Endothelial cell of umbilical vein (primary cell): ENCODE data around the gene C12orf76.

ENCODE experiments used
- CTCF ChIP-seq, 2 donors: IDR thresholded peaks; 1 replicate in 1 of 2; 2 replicates in 1 of 2; pipeline ENCODE4 v1.5.1; 2011; ENCODE audit warnings: low read length in 2 of 2, mild to moderate bottlenecking in 2 of 2, moderate library complexity in 2 of 2, control low read depth in 1 of 2, inconsistent platforms in 1 of 2, low read depth in 1 of 2; ENCODE audit not compliant: insufficient read depth in 1 of 2; ENCODE audit errors: extremely low read depth in 1 of 2
- EZH2 ChIP-seq: IDR thresholded peaks from 2 replicates; pipeline ENCODE4 v1.6.1; 2012; ENCODE audit warnings: borderline replicate concordance, low read depth, mild to moderate bottlenecking, moderate library complexity, low read length, inconsistent platforms; ENCODE audit not compliant: severe bottlenecking
- FOS ChIP-seq: IDR thresholded peaks from 2 replicates; pipeline ENCODE4 v1.6.1; 2011; ENCODE audit warnings: mild to moderate bottlenecking, low read length, moderate library complexity, borderline replicate concordance; ENCODE audit not compliant: insufficient read depth
- JUN ChIP-seq: IDR thresholded peaks from 2 replicates; pipeline ENCODE4 v1.6.1; 2011; ENCODE audit warnings: borderline replicate concordance, low read depth; ENCODE audit not compliant: insufficient read length, insufficient read depth
- MAX ChIP-seq: IDR thresholded peaks from 2 replicates; pipeline ENCODE4 v1.6.1; 2011; ENCODE audit not compliant: insufficient read depth, insufficient read length
- POLR2A ChIP-seq: IDR thresholded peaks from 2 replicates; pipeline ENCODE4 v1.6.1; 2012; ENCODE audit warnings: low read depth, mild to moderate bottlenecking, control low read depth, low read length
- POLR2AphosphoS5 ChIP-seq: IDR thresholded peaks from 2 replicates; pipeline ENCODE4 v1.6.1; 2012; ENCODE audit warnings: low read depth, mild to moderate bottlenecking, control low read depth, low read length, moderate library complexity; ENCODE audit not compliant: insufficient read depth

DNA sequence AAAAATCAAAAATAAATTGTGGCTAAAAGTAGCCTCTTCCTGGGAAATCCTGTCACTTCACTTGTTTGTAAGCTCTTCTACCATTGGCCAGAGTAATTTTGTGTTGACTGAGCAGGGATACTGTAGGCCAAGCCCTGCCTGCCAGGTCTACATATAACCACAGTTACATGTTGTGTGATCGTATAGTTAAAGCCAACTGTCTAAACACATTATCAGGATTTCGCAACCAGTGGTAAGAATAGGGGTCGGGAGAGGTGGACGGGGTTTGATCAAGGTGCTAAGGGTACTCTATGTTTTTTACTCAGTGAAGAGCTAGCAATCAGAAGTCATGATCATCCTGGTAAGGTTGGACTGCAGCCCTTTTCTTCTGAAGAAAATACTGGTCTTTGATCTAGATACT, 35.7 kb downstream of the C12orf76 start:
- TF ChIP-seq MAX (no peak), CTCF (IDR thresholded peaks at IDR 0.05; ENCODE audit: extremely low read depth in 1 of 2, insufficient read depth in 1 of 2, low read depth in 1 of 2, low read length in 2 of 2) (no peak), EZH2 (no peak), POLR2A (no peak), JUN (no peak), POLR2AphosphoS5 (no peak), FOS (no peak)
